Dendritic cell treated with granulocyte-macrophage colony-stimulating factor and Interleukin-4, amounts not matched to agents 40 ng/mL and 50 ng/mL, for 4 days (primary cell): ENCODE measurements around the gene ACTN4.
"Not testable (repeated sequence)": the region's sequence is repeated elsewhere in the genome, so short reads cannot be mapped to it uniquely, and the experiment has no call there.

Experiments
- H3K27ac Mint-ChIP-seq: one replicate; pipeline ENCODE4 v1.8.0; 2022; ENCODE audit warnings: mild to moderate bottlenecking, mixed read lengths
- H3K27me3 Mint-ChIP-seq: one replicate; pipeline ENCODE4 v1.8.0; 2022; ENCODE audit warnings: mild to moderate bottlenecking, mixed read lengths
- H3K36me3 Mint-ChIP-seq: one replicate; pipeline ENCODE4 v1.8.0; 2022; ENCODE audit warnings: low read depth, mixed read lengths
- H3K4me1 Mint-ChIP-seq: one replicate; pipeline ENCODE4 v1.8.0; 2022; ENCODE audit warnings: low read depth, mixed read lengths
- H3K4me3 Mint-ChIP-seq: one replicate; pipeline ENCODE4 v1.8.0; 2022; ENCODE audit warnings: mild to moderate bottlenecking, moderate library complexity, mixed read lengths
- H3K9me3 Mint-ChIP-seq: one replicate; pipeline ENCODE4 v1.8.0; 2022; ENCODE audit warnings: mixed read lengths
- intact Hi-C: fragments of 100-400 bp; cut with micrococcal nuclease; formaldehyde crosslinking; loops from one replicate; pipeline ENCODE4 v1.15.0; 2022

Gene ACTN4

DNA sequence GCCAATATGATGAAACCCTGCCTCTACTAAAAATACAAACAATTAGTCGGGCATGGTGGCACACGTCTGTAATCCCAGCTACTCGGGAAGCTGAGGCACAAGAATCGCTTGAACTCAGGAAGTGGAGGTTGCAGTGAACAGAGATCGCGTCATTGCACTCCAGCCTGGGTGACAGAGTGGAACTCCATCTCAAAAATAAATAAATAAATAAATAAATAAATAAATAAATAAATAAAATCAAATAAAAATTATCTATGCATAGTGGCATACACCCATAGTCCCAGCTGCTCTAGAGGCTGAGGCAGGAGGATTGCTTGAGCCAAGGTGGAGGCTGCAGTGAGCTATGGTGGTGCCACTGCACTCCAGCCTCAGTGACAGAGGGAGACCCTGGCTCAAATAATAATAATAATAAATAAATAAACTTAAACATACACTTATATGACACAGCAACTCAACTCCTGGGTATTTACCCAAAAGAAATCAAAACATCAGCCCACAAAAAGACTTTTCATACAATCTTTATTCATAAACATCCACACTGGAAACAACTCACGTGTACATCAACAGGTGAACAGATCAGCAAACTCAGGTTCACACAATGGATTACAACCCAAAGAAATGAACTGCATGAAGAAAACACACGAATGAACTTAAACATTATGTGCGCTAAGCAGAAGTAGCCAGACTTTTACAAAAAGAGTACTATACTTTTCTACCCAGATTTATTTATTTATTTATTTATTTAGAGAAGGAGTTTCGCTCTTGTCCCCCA lies 119.0 kb downstream of the ACTN4 start:
- Mint-ChIP-seq H3K27me3 (peaks cover 2% of the 10 kb centered on the region), H3K4me3 (no peak overlapping the region), H3K9me3 (no peaks in the 10 kb centered on the region), H3K27ac (no peak overlapping the region), H3K36me3 (no peaks in the 10 kb centered on the region), H3K4me1 (peaks cover 9% of the 10 kb centered on the region)
- intact Hi-C loops, result no loop called here

DNA sequence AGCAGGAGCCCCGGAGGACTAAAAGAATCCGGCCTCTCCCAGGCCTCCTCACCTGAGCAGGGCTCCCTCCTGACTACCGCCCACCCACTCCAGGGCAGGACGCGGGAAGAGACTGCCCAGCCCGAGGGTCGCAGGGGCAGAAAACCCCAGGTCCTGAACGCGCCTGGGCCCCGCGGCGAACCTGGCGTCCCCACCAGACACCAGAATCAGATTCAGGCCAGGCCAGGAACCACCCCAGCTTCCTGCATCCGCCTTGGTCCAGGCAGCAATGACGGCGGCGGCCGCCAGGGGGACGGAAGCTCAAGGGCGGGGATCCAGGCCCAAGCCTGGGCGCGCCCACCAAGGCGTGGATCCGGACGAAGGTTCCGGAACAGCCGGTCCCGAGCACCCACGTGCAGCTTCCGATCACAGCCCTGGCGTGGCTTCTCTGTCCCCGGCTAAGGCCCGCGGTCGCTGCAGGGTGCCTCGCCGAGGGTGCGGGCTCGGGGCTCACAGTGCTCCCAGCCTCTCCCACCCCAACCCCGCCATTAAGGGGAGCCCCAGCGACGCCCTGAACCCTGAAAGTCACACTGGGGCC lies 122.3 kb downstream of the ACTN4 start:
- Mint-ChIP-seq H3K36me3 (no peaks in the 10 kb centered on the region), H3K9me3 (no peaks in the 10 kb centered on the region), H3K27ac (peak overlapping the region; percentile 86), H3K4me1 (peaks cover 9% of the 10 kb centered on the region), H3K27me3 (peaks cover 2% of the 10 kb centered on the region), H3K4me3 (peak overlapping the region; percentile 55)
- intact Hi-C loops, result no loop called here

DNA sequence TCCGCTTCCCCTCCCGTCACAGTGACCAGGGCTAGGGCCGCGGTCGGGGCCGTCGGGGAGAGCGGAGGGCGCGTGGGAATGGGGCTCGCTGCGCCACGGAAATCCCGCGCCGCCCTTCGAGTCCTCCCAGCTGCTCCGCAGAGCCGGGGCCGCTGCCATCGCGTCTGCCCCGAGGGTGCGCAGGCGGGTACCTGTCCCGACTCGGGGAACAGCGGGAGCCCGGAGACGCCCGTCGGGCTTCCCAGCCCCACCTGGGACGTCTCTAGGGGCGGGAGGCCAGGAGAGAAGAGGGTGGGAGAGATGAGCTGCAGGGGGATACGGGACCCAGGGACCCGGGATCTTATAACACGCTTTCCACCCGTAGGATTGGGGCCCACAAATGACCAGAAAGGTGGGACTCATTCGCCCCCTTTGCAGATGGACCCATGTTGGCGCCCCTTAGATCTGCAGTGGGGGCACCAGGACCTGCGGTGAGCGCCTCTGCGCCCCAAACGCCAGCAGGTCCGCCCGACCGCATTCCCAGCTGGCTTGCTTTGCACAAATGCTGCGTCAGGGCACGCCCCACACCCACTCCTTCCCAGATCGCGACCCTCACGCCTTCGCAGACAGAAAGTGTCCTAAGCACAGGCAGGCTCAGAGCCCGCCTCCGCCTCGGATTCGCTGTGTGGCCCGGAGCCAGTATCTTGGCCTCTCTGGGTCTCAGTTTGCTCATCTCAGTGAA lies 122.9 kb downstream of the ACTN4 start:
- H3K27ac Mint-ChIP-seq, result peak overlapping the region; percentile 86
- H3K9me3 Mint-ChIP-seq, H3K36me3 Mint-ChIP-seq, H3K4me1 Mint-ChIP-seq, H3K27me3 Mint-ChIP-seq, intact Hi-C loops: not testable (repeated sequence)
- H3K4me3 Mint-ChIP-seq, result peak overlapping the region; percentile 9

DNA sequence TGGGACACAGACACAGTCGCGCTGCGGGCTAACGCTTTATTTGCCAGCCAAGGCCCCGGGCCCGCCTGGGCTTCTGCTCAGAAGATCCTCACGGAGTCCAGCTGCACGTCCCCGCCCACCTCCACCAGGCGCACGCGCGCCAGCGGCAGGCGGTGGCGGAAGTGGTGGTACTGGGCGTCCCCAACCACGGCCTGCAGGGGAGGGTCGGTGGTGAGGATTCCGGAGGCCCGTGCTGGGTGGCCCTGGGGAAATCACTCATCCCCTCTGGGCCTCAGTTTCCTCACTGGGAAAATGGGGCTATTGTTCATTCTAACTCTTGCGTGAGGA lies 123.5 kb downstream of the ACTN4 start:
- H3K27me3 Mint-ChIP-seq, H3K4me3 Mint-ChIP-seq, H3K27ac Mint-ChIP-seq, intact Hi-C loops, H3K9me3 Mint-ChIP-seq, H3K4me1 Mint-ChIP-seq, H3K36me3 Mint-ChIP-seq: not testable (repeated sequence)

DNA sequence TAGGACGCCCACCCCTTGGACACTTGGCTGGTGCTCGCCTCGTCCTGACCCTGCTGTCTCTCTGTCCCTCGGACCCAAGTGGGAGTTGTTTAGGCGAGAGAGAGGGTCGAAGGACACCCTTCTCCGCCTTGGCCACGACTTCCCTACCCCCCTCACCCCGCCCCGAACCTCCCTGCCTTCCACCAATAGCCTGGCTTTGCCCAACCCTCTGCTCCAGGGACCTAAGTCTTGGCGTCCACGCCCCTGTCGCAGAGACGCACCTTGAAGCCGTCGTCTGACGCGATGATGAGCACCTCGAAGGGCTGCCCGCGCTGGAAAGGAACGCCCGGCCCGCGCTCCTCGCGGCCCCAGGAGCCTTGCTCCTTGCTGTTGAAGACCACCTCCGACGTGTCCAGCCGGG lies 124.1 kb downstream of the ACTN4 start:
- H3K27me3 Mint-ChIP-seq, H3K36me3 Mint-ChIP-seq, H3K4me3 Mint-ChIP-seq, H3K4me1 Mint-ChIP-seq, H3K27ac Mint-ChIP-seq, intact Hi-C loops, H3K9me3 Mint-ChIP-seq: not testable (repeated sequence)

DNA sequence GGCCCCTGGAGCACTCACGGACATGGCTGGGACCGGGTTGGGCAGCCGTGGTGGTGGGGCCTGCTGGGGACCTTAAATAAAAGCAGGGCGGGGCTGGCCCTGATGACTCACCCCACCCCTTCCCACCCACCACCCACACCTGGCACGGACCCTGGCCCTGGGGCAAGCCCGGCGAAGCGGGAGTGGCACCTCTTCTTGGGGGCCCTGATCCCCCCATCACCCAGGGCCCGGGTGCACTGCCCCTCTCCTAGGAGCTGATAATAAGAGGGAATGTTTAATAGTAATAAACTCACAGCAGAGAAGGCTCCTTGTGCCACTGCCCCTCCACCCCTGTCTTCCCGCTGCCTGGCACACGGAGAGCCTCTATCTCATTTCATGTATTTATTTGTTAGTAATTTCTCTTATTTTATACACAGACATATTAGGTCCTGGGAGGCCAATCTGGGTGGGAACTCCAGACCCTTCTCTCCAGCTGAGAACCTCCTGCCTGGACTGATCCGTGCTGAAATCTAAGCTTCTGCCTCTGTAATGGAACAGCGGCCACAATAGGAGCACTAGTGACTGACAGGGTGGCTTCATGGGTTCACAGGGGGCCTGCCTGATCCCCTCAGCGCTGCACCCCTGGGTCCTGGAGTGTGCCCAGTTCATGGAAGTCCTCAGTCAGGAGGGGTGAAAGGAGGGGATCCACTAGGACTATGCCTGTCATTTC lies 126.2 kb downstream of the ACTN4 start, which contains the start of gene LGALS7:
LGALS7 (minus strand) TSS at position 49 of the 709 bp plus-strand sequence; CDS start at position 24, 25 bp downstream.
- H3K9me3 Mint-ChIP-seq, result no peaks in the 10 kb centered on the region
- no peaks in the 10 kb centered on the region for H3K36me3 Mint-ChIP-seq
- no peak within 1 kb of the TSS for H3K4me3 Mint-ChIP-seq
- H3K4me1 Mint-ChIP-seq, result peaks cover 9% of the 10 kb centered on the region
- H3K27me3 Mint-ChIP-seq, result peaks cover under 1% of the 10 kb centered on the region
- H3K27ac Mint-ChIP-seq, result no peak within 1 kb of the TSS
- intact Hi-C loops, result no loop called here

DNA sequence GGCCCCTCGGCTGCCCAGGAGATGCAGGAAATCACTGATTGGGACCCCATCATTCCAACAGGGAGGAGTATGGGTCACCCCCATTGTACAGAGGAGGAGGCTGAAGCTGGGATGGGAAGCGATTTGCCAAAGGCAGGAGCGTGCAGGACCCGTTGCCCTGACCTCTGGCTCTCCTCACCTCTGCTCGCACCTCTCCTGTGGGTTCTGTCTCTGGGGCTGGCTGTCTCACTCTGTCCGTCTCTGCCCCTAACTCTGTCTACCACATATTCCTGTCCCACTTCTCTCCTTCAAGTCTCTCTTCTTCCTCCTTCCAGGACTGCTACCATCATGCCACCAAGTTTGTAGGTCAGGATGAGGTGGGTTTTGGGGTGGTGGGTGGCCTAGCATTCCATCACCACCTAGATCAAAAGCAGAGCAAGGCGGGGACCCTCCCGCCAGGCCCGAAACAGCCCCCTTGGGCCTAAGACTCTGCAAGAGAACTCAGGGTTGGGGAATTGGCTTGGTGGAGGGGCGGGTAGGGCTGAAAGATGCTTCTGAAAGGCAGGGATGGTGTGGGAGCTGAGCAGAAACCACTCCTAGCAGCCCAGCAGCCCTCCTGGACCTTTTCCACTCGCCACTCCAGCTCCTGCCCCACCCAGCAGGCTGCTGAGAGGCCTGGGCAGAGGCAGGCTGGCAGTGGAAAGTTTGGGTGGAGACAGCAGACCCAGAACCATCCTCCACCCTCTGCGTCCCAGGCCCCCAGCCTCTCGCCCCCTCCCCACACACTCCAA lies 126.9 kb downstream of the ACTN4 start:
- H3K27me3 Mint-ChIP-seq, result peaks cover 4% of the 10 kb centered on the region
- H3K4me1 Mint-ChIP-seq, result peaks cover 7% of the 10 kb centered on the region
- intact Hi-C loops, result no loop called here
- no peaks in the 10 kb centered on the region for H3K9me3 Mint-ChIP-seq
- H3K4me3 Mint-ChIP-seq, result no peak overlapping the region
- no peak overlapping the region for H3K27ac Mint-ChIP-seq
- no peaks in the 10 kb centered on the region for H3K36me3 Mint-ChIP-seq

DNA sequence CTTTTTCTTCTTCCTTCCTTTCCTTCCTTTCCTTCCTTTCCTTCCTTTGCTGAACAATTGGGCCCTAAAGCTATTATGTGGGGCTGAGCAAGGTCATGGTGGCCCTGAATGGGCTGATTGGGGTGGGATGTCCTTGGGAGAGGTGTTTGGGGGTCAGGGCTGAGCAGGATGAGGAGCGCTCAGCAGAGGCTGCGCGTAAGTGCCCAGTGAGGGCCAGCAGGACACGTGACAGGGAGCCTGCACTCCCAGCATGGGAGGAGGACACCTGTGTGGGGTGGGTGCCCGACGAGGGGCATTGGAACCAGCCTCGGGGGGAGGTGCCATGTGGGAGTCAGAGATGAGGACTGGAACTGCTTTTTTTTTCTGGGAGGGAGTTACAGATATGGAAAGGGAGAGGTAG lies 131.3 kb downstream of the ACTN4 start:
- intact Hi-C loops, result no loop called here
- H3K9me3 Mint-ChIP-seq, result no peaks in the 10 kb centered on the region
- peaks cover 19% of the 10 kb centered on the region for H3K27me3 Mint-ChIP-seq
- no peak overlapping the region for H3K27ac Mint-ChIP-seq
- H3K36me3 Mint-ChIP-seq, result no peaks in the 10 kb centered on the region
- H3K4me3 Mint-ChIP-seq, result no peak overlapping the region
- no peaks in the 10 kb centered on the region for H3K4me1 Mint-ChIP-seq

DNA sequence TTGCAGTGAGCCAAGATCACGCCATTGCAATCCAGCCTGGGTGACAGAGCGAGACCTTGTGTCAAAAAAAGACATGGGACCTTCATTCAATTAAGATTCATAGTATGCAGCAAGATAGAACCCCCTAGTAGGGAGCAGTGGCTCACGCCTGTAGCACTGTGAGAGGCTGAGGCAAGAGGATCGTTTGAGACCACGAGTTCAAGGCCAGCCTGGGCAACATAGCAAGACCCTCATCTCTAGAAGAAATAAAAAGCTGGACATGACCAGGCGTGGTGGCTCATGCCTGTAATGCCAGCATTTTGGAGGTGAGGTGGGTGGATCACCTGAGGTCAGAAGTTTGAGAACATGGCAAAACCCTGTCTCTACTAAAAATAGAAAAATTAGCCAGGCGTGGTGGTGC lies 133.0 kb downstream of the ACTN4 start:
- no peaks in the 10 kb centered on the region for H3K36me3 Mint-ChIP-seq
- peaks cover 19% of the 10 kb centered on the region for H3K27me3 Mint-ChIP-seq
- H3K27ac Mint-ChIP-seq, result no peak overlapping the region
- intact Hi-C loops, result no loop called here
- H3K4me3 Mint-ChIP-seq, result no peak overlapping the region
- H3K9me3 Mint-ChIP-seq, result no peaks in the 10 kb centered on the region
- H3K4me1 Mint-ChIP-seq, result no peaks in the 10 kb centered on the region

DNA sequence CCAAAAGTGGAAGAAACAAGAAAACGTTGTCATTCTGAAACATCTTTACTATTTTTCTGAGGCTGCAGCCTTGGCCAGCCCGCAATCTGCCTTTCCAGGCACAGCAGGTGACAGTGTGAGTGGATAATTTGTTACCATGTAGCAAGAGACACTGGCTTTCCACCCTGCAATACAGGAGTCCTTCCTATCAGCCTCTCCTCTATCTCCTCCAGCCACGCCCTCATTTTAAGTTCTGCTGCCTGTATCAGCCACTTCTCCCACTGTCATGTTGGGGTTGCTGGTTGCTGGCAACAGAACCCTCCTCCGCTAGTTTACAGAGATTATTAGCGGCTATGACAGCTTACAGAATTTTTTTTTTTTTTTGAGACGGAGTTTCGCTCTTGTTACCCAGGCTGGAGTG lies 133.6 kb downstream of the ACTN4 start:
- H3K27ac Mint-ChIP-seq, result no peak overlapping the region
- no peak overlapping the region for H3K4me3 Mint-ChIP-seq
- H3K27me3 Mint-ChIP-seq, result peaks cover 19% of the 10 kb centered on the region
- no peaks in the 10 kb centered on the region for H3K36me3 Mint-ChIP-seq
- intact Hi-C loops, result no loop called here
- H3K4me1 Mint-ChIP-seq, result no peaks in the 10 kb centered on the region
- no peaks in the 10 kb centered on the region for H3K9me3 Mint-ChIP-seq
